ENCODE measurements around the gene OR2L8. TPM values are rescaled to one million over a fixed set of nuclear protein-coding genes. Genes with fewer than 3 reads are reported as not detected.
"Not testable (repeated sequence)": the region's sequence is repeated elsewhere in the genome, so short reads cannot be mapped to it uniquely, and the experiment has no call there.

The OR2L8 gene
- total and polyA plus RNA-seq, 5 donors, result not detected

- no peak overlapping the region for H3K4me3 ChIP-seq (ENCODE audit: low read length)
- intact Hi-C loops (cut with DNase I), result no loop called here
- 95% methylated on average over 8 of the region's 8 CpGs for WGBS
- H3K27me3 ChIP-seq (ENCODE audit: control insufficient read depth, insufficient read depth), result no peaks in the 10 kb centered on the region
- H3K9me3 ChIP-seq (ENCODE audit: control insufficient read depth, low read length), result no peaks in the 10 kb centered on the region
- no peaks in the 10 kb centered on the region for H3K4me1 ChIP-seq (ENCODE audit: control insufficient read depth, insufficient read depth, low read length)
- no peak overlapping the region for H3K27ac ChIP-seq (ENCODE audit: low read length)
- ATAC-seq (no peak), DNase-seq (no peak)
Measured at GRCh38 chr1:247933989-247934388, 14.7 kb upstream of the OR2L8 start.

- no peaks in the 10 kb centered on the region for H3K4me1 ChIP-seq (ENCODE audit: control insufficient read depth, insufficient read depth, low read length)
- H3K4me3 ChIP-seq (ENCODE audit: low read length), result no peak overlapping the region
- WGBS, result 92% methylated on average over 9 of the region's 9 CpGs
- no peak overlapping the region for H3K27ac ChIP-seq (ENCODE audit: low read length)
- no peak for ATAC-seq
- no peaks in the 10 kb centered on the region for H3K27me3 ChIP-seq (ENCODE audit: control insufficient read depth, insufficient read depth)
- no peaks in the 10 kb centered on the region for H3K9me3 ChIP-seq (ENCODE audit: control insufficient read depth, low read length)
- no peak for DNase-seq
- intact Hi-C loops (cut with DNase I), result no loop called here
Measured at GRCh38 chr1:247935781-247936180, 12.9 kb upstream of the OR2L8 start.

- intact Hi-C loops (cut with DNase I), result no loop called here
- ATAC-seq, result no peak
Measured at GRCh38 chr1:247936415-247936814, 12.2 kb upstream of the OR2L8 start.

GRCh38 chr1:247936965-247937734 lies 11.5 kb upstream of the OR2L8 start:
- H3K9me3 ChIP-seq (ENCODE audit: control insufficient read depth, low read length); H3K27me3 ChIP-seq (ENCODE audit: control insufficient read depth, insufficient read depth); H3K4me1 ChIP-seq (ENCODE audit: control insufficient read depth, insufficient read depth, low read length); intact Hi-C loops (cut with DNase I); H3K4me3 ChIP-seq (ENCODE audit: low read length); H3K27ac ChIP-seq (ENCODE audit: low read length): not testable (repeated sequence)
- peak; percentile 65 to 88 (median 88) for DNase-seq
- WGBS, result 17% methylated on average over 44 of the region's 44 CpGs
- peak; percentile 75 to 88 for ATAC-seq

More at GRCh38 chr1:247936415-247936814, 12.2 kb upstream of the OR2L8 start:
- DNase-seq, result peak in 1 of 3 donors; percentile 16
- WGBS, result 90% methylated on average over 18 of the region's 18 CpGs
- Histone ChIP-seq H3K4me3 (ENCODE audit: low read length) (no peak overlapping the region), H3K4me1 (ENCODE audit: control insufficient read depth, insufficient read depth, low read length) (no peaks in the 10 kb centered on the region), H3K27ac (ENCODE audit: low read length) (no peak overlapping the region), H3K27me3 (ENCODE audit: control insufficient read depth, insufficient read depth) (no peaks in the 10 kb centered on the region), H3K9me3 (ENCODE audit: control insufficient read depth, low read length) (no peaks in the 10 kb centered on the region)

- no peak for DNase-seq
Measured at GRCh38 chr1:247942624-247943023, 6.0 kb upstream of the OR2L8 start.

GRCh38 chr1:247953408-247953807 lies 4.8 kb downstream of the OR2L8 start:
- H3K9me3 ChIP-seq (ENCODE audit: control insufficient read depth, low read length), result no peaks in the 10 kb centered on the region
- H3K4me1 ChIP-seq (ENCODE audit: control insufficient read depth, insufficient read depth, low read length), result no peaks in the 10 kb centered on the region
- intact Hi-C loops (cut with DNase I), result no loop called here
- ATAC-seq, result no peak
- no peak overlapping the region for H3K4me3 ChIP-seq (ENCODE audit: low read length)
- WGBS, result 91% methylated on average over 1 of the region's 1 CpG
- H3K27me3 ChIP-seq (ENCODE audit: control insufficient read depth, insufficient read depth), result no peaks in the 10 kb centered on the region
- H3K27ac ChIP-seq (ENCODE audit: low read length), result no peak overlapping the region
- no peak for DNase-seq

More at GRCh38 chr1:247942624-247943023, 6.0 kb upstream of the OR2L8 start:
- no peaks in the 10 kb centered on the region for H3K4me1 ChIP-seq (ENCODE audit: control insufficient read depth, insufficient read depth, low read length)
- no peaks in the 10 kb centered on the region for H3K27me3 ChIP-seq (ENCODE audit: control insufficient read depth, insufficient read depth)
- H3K4me3 ChIP-seq (ENCODE audit: low read length), result no peak overlapping the region
- WGBS, result 61% methylated on average over 6 of the region's 6 CpGs
- intact Hi-C loops (cut with DNase I), result no loop called here
- ATAC-seq, result no peak
- H3K27ac ChIP-seq (ENCODE audit: low read length), result no peak overlapping the region
- peaks cover 2% of the 10 kb centered on the region for H3K9me3 ChIP-seq (ENCODE audit: control insufficient read depth, low read length)

GRCh38 chr1:247961791-247962190 lies 13.1 kb downstream of the OR2L8 start:
- 23% methylated on average over 3 of the region's 3 CpGs for WGBS
- ATAC-seq (no peak), DNase-seq (no peak)
- intact Hi-C loops (cut with DNase I), result no loop called here
- Histone ChIP-seq H3K4me1 (ENCODE audit: control insufficient read depth, insufficient read depth, low read length) (no peaks in the 10 kb centered on the region), H3K27me3 (ENCODE audit: control insufficient read depth, insufficient read depth) (no peaks in the 10 kb centered on the region), H3K9me3 (ENCODE audit: control insufficient read depth, low read length) (no peaks in the 10 kb centered on the region), H3K27ac (ENCODE audit: low read length) (no peak overlapping the region), H3K4me3 (ENCODE audit: low read length) (no peak overlapping the region)

- WGBS, result 61% methylated on average over 4 of the region's 4 CpGs
- Histone ChIP-seq H3K4me3 (ENCODE audit: low read length) (no peak overlapping the region), H3K9me3 (ENCODE audit: control insufficient read depth, low read length) (no peaks in the 10 kb centered on the region), H3K4me1 (ENCODE audit: control insufficient read depth, insufficient read depth, low read length) (no peaks in the 10 kb centered on the region), H3K27me3 (ENCODE audit: control insufficient read depth, insufficient read depth) (no peaks in the 10 kb centered on the region), H3K27ac (ENCODE audit: low read length) (no peak overlapping the region)
- no peak for ATAC-seq
- intact Hi-C loops (cut with DNase I), result no loop called here
- DNase-seq, result no peak
Measured at GRCh38 chr1:247962911-247963588, 14.4 kb downstream of the OR2L8 start.

GRCh38 chr1:247964933-247965332 lies 16.3 kb downstream of the OR2L8 start, which contains the start of gene OR2AK2:
Gene OR2AK2, plus strand, starts transcription at chr1:247965233. Its CDS starts 144 bp downstream, at chr1:247965377.
- no peak within 1 kb of the TSS for H3K4me3 ChIP-seq (ENCODE audit: low read length)
- no peaks in the 10 kb centered on the region for H3K9me3 ChIP-seq (ENCODE audit: control insufficient read depth, low read length)
- no peaks in the 10 kb centered on the region for H3K27me3 ChIP-seq (ENCODE audit: control insufficient read depth, insufficient read depth)
- WGBS, result 76% methylated on average over 2 of the region's 2 CpGs
- no peak for DNase-seq
- intact Hi-C loops (cut with DNase I), result no loop called here
- no peak within 1 kb of the TSS for H3K27ac ChIP-seq (ENCODE audit: low read length)
- no peaks in the 10 kb centered on the region for H3K4me1 ChIP-seq (ENCODE audit: control insufficient read depth, insufficient read depth, low read length)
- ATAC-seq, result no peak

GRCh38 chr1:247966532-247967204 lies 18.0 kb downstream of the OR2L8 start:
- H3K4me3 ChIP-seq (ENCODE audit: low read length), result no peak overlapping the region
- no peak overlapping the region for H3K27ac ChIP-seq (ENCODE audit: low read length)
- H3K4me1 ChIP-seq (ENCODE audit: control insufficient read depth, insufficient read depth, low read length), result no peaks in the 10 kb centered on the region
- intact Hi-C loops (cut with DNase I), result no loop called here
- H3K9me3 ChIP-seq (ENCODE audit: control insufficient read depth, low read length), result no peaks in the 10 kb centered on the region
- WGBS, result 73% methylated on average over 5 of the region's 5 CpGs
- no peak for ATAC-seq
- H3K27me3 ChIP-seq (ENCODE audit: control insufficient read depth, insufficient read depth), result no peaks in the 10 kb centered on the region
- DNase-seq, result no peak

- WGBS, result 36% methylated on average over 2 of the region's 2 CpGs
- intact Hi-C loops (cut with DNase I), result no loop called here
- no peaks in the 10 kb centered on the region for H3K9me3 ChIP-seq (ENCODE audit: control insufficient read depth, low read length)
- no peak overlapping the region for H3K4me3 ChIP-seq (ENCODE audit: low read length)
- H3K4me1 ChIP-seq (ENCODE audit: control insufficient read depth, insufficient read depth, low read length), result no peaks in the 10 kb centered on the region
- DNase-seq (no peak), ATAC-seq (no peak)
- no peaks in the 10 kb centered on the region for H3K27me3 ChIP-seq (ENCODE audit: control insufficient read depth, insufficient read depth)
- no peak overlapping the region for H3K27ac ChIP-seq (ENCODE audit: low read length)
Measured at GRCh38 chr1:247992986-247993385, 44.3 kb downstream of the OR2L8 start.
